GM12872 (cell line): ENCODE measurements around the gene SIGLEC9.

Experiments used
- TF ChIP-seq, protein P1 (sequence below): IDR thresholded peaks from 3 replicates; pipeline ENCODE4 v1.5.1; 2011; ENCODE audit warnings: low read depth, mild to moderate bottlenecking, low read length, moderate library complexity; ENCODE audit not compliant: insufficient read depth

The SIGLEC9 gene

DNA sequence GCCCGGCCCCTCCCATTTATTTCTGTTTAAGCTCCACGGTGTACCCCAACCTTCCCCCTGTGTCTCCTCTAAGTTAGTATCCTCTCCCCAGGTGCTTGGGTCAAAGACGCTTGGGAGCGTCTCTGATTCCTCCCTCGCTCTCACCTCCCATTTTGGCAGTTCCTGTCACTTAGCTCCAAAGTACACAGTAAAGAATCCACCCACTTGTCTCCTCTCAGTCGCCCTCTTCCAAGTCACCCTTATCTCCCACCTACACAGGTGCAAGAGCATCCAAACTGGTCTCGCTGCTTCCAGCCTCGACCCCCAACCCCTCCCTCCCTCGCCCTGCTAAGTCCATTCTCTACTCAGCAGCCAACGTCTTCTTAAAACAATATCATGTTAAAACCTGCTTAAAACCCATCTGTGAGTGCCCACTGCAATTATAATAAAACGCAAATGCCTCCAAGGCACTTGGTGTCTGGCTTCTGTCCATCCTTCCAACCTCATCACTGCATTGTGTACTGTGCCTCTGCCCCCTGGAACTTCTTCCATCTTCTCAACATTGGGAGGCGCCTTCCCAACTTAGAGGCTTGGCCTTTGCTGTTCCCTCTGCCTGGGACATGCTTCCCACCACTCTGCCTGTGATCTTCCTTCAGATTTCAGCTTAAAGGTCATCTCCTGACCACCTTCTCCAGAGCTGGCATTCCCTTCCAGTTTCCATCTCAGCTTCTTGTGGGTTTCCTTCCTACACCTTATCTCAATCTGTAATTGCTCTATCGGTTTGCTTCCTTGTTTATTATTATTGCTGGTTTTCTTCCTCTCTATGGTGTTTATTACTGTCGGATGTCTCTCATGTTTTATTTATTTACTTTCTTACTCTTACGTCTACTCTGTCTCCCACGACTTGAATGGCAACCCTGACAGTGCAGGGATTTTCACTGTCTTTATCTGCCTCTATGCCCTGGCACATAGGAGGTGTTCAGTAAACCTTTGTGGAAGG is 32.5 kb upstream of the SIGLEC9 start:
- TF ChIP-seq, protein P1, sequence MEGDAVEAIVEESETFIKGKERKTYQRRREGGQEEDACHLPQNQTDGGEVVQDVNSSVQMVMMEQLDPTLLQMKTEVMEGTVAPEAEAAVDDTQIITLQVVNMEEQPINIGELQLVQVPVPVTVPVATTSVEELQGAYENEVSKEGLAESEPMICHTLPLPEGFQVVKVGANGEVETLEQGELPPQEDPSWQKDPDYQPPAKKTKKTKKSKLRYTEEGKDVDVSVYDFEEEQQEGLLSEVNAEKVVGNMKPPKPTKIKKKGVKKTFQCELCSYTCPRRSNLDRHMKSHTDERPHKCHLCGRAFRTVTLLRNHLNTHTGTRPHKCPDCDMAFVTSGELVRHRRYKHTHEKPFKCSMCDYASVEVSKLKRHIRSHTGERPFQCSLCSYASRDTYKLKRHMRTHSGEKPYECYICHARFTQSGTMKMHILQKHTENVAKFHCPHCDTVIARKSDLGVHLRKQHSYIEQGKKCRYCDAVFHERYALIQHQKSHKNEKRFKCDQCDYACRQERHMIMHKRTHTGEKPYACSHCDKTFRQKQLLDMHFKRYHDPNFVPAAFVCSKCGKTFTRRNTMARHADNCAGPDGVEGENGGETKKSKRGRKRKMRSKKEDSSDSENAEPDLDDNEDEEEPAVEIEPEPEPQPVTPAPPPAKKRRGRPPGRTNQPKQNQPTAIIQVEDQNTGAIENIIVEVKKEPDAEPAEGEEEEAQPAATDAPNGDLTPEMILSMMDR, result no peak

GRCh38 chr19:51093101-51093500 is 31.6 kb upstream of the SIGLEC9 start:
- TF ChIP-seq, protein P1, result no peak

DNA sequence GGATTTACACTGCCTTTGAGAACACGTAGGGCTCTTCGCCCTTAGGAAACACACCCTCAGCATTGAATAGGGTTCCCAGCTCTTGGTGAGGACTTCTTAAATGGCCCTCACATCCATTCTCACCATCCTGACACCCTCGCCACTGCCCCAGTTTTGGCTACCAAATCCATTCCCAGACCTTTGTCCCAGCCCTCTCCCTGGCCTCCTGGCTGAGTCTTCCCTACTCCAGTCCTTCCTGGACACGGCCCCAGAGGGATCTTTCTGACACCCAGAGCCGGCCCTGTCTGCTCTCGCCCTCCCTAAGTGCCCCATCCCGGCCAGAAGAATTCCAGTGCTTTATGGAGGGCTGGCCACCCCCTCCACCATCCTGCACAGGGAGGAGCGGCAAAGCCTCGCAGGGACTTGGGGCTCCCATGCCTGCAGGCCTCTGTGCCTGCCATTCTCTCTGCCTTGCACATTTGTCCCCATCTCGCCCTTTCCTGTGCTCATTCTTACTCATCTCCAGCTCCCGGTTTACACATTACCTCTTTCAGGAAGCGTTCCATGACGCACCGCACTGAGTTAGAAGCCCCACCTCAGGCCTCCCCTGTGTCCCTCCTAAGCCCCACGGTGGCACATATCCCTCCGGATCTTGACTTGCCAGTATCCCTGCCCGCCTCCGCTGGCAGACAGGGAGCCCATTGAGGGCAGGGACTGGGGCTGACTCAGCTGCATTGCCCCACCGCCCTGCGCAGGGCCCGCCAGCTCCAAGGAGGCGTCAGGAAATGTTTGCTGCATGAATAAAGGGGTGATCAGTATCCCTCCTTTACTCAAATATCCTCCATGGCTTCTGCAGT is 31.0 kb upstream of the SIGLEC9 start:
- TF ChIP-seq, protein P1, result no peak

DNA sequence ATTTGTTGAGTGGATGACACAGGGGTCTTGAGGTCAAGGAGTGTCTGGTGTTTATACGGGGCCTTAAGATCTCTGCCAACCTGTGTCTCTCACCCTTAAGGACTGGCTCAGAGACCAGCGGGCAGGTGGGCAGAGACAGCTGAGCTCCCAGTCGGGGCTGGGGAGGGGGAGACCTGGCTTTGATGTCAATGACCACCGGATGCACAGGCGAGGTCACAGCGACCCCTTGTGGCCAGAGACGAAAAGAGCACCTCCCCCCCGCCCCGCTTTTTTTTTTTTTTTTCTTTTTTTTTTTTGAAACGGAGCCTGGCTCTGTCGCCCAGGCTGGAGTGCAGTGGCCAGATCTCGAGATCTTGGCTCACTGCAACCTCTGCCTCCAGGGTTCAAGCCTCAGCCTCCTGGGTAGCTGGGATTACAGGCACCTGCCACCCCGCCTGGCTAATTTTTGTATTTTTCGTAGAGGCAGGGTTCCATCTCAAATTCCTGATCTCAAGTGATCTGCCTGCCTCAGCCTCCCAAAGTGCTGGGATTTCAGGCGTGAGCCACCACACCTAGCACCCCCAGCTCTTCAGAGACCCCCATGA is 29.9 kb upstream of the SIGLEC9 start:
- TF ChIP-seq, protein P1, result peak; percentile 75

DNA sequence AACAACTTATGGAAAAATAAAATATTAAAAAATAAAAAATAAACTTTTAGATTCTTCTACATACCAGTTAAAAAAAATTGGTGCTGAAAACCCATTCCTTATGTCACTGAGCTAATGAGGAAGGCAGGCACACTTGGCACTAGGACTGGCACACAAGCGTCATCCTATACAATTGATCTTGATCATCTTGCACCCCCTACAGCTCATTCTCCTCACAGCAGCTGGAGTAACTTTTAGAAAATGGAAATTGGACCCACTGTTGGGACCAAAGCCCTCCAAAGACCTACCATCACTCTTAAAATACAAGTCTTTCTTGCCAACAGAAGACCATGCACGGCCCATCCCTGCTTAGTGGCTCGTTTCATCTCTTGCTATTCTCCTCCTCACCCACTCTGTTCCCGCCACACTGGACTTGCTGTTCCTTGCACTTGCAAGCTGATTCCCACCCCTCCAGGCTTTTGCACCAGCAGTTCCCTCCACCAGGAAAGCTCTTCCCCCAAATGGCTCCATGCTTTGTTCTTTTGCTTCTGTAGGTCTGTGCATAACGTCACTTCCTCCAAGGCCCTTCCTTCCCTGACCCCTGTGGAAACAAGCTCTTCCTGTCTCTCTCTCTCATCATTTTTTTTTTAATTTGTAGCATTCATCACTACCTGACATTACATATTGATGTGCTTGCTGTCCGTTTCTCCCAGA is 28.1 kb upstream of the SIGLEC9 start:
- TF ChIP-seq, protein P1, result peak; percentile 34; the same call in 2 of the 3 replicates

GRCh38 chr19:51097166-51097738 is 27.5 kb upstream of the SIGLEC9 start:
- TF ChIP-seq, protein P1, result peak; percentile 86
